HL-60 (cell line): ENCODE data around the gene GLRX5.

Experiments
- DNase-seq, 2 experiments: peaks; one replicate each; pipeline ENCODE4 v3.0.0-alpha.2; 2010 to 2020; ENCODE audit warnings: low read depth in 1 of 2, low spot score in 1 of 2
- H3K27ac ChIP-seq: fragments of 250-450 bp; sonication (Bioruptor Pico); replicated peaks from 2 replicates; pipeline ENCODE4 v1.5.1; 2020; ENCODE audit warnings: mild to moderate bottlenecking, moderate library complexity
- H3K27me3 ChIP-seq: fragments of 250-450 bp; sonication (Bioruptor Pico); 2 replicates; pipeline ENCODE4 v1.5.1; 2021; ENCODE audit warnings: mild to moderate bottlenecking, moderate library complexity; ENCODE audit not compliant: insufficient read depth, poor library complexity, severe bottlenecking
- H3K4me3 ChIP-seq: replicated peaks from 2 replicates; pipeline ENCODE4 v1.5.1; 2011; ENCODE audit warnings: mild to moderate bottlenecking, control low read depth, low read length; ENCODE audit not compliant: insufficient read depth
- GABPA ChIP-seq: IDR thresholded peaks from 2 replicates; pipeline ENCODE4 v1.6.1; 2012; ENCODE audit warnings: low read depth
- POLR2AphosphoS5 ChIP-seq: IDR thresholded peaks from 2 replicates; pipeline ENCODE4 v1.6.1; 2012; ENCODE audit warnings: low read depth
- SPI1 ChIP-seq: IDR thresholded peaks from 2 replicates; pipeline ENCODE4 v1.6.1; 2012; ENCODE audit warnings: low read depth, mild to moderate bottlenecking, borderline replicate concordance
- TF ChIP-seq, protein P1 (sequence below): IDR thresholded peaks from one replicate; pipeline ENCODE4 v1.5.1; 2011; ENCODE audit warnings: low read length, control low read depth, inconsistent platforms; ENCODE audit not compliant: insufficient read depth
- TF ChIP-seq, protein P2 (sequence below): IDR thresholded peaks from 2 replicates; pipeline ENCODE4 v1.6.1; 2012; ENCODE audit warnings: low read depth; ENCODE audit not compliant: insufficient replicate concordance

Gene GLRX5

DNA sequence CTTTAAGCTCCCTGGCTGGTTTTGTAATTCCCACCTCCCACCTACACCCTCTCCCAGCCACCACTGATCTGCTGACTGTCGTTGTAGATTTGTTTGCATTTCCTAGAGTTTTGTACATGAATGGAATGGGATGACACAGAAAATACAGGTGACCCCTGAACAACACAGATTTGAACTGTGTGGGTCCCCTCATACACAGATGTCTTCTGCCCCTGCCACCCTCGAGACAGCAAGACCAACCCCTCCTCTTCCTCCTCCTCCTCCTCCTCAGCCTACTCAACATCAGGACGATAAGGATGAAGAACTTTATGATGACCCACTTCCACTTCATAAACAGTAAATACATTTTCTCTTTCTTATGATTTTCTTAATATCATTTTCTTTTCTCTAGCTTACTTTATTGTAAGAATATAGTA lies 47.2 kb upstream of the GLRX5 start:
- H3K4me3 ChIP-seq: no peak overlapping the region
- no peak for DNase-seq
- no peak overlapping the region for H3K27ac ChIP-seq
- TF ChIP-seq GABPA (no peak), SPI1 (no peak), POLR2AphosphoS5 (no peak)
- TF ChIP-seq, protein P1, sequence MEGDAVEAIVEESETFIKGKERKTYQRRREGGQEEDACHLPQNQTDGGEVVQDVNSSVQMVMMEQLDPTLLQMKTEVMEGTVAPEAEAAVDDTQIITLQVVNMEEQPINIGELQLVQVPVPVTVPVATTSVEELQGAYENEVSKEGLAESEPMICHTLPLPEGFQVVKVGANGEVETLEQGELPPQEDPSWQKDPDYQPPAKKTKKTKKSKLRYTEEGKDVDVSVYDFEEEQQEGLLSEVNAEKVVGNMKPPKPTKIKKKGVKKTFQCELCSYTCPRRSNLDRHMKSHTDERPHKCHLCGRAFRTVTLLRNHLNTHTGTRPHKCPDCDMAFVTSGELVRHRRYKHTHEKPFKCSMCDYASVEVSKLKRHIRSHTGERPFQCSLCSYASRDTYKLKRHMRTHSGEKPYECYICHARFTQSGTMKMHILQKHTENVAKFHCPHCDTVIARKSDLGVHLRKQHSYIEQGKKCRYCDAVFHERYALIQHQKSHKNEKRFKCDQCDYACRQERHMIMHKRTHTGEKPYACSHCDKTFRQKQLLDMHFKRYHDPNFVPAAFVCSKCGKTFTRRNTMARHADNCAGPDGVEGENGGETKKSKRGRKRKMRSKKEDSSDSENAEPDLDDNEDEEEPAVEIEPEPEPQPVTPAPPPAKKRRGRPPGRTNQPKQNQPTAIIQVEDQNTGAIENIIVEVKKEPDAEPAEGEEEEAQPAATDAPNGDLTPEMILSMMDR: no peak
- H3K27me3 ChIP-seq: no peaks in the 10 kb centered on the region

DNA sequence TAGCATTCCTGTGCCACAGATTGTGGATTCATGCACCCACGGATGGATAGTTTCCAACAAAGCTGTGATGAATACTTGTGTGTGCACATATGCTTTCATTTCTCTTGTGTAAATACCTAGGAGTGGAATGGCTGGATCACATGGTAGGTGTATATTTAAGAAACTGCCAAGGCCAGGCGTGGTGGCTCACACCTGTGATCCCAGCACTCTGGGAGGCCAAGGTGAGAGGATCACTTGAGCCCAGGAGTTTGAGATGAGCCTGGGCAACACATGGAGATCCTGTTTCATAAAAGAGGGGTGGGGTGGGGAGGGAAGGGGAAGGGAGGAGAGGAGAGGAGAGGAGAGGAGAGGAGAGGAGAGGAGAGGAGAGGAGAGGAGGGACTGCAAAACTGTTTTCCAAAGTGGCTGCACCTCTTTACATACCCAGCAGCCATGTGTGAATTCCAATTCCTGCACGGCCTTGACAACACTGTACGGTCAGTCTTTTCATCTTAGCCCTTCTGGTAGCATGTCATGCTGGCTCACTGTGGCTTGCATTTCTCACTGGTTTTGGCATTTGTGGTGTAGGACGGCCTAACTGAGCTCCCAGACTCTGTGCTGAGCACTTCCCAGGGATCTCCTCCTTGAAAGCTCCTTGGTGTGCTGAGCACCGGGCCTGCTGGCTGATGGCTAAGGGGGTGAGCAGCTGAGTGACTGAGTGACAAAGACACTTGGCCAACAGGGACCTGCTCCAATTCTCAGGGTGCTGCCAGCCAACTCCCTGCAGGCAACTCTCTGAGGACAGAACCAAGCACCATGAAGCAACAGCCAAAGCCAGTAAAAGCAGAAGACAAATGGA lies 46.3 kb upstream of the GLRX5 start:
- DNase-seq: peak in 1 of 2 experiments; percentile 69
- H3K27me3 ChIP-seq: no peaks in the 10 kb centered on the region
- H3K27ac ChIP-seq: peak overlapping the region; percentile 13; the same call in 1 of the 2 replicates
- TF ChIP-seq, protein P2, sequence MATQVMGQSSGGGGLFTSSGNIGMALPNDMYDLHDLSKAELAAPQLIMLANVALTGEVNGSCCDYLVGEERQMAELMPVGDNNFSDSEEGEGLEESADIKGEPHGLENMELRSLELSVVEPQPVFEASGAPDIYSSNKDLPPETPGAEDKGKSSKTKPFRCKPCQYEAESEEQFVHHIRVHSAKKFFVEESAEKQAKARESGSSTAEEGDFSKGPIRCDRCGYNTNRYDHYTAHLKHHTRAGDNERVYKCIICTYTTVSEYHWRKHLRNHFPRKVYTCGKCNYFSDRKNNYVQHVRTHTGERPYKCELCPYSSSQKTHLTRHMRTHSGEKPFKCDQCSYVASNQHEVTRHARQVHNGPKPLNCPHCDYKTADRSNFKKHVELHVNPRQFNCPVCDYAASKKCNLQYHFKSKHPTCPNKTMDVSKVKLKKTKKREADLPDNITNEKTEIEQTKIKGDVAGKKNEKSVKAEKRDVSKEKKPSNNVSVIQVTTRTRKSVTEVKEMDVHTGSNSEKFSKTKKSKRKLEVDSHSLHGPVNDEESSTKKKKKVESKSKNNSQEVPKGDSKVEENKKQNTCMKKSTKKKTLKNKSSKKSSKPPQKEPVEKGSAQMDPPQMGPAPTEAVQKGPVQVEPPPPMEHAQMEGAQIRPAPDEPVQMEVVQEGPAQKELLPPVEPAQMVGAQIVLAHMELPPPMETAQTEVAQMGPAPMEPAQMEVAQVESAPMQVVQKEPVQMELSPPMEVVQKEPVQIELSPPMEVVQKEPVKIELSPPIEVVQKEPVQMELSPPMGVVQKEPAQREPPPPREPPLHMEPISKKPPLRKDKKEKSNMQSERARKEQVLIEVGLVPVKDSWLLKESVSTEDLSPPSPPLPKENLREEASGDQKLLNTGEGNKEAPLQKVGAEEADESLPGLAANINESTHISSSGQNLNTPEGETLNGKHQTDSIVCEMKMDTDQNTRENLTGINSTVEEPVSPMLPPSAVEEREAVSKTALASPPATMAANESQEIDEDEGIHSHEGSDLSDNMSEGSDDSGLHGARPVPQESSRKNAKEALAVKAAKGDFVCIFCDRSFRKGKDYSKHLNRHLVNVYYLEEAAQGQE: no peak
- TF ChIP-seq SPI1 (no peak), GABPA (no peak), POLR2AphosphoS5 (no peak)
- TF ChIP-seq, protein P1: no peak
- H3K4me3 ChIP-seq: no peak overlapping the region

DNA sequence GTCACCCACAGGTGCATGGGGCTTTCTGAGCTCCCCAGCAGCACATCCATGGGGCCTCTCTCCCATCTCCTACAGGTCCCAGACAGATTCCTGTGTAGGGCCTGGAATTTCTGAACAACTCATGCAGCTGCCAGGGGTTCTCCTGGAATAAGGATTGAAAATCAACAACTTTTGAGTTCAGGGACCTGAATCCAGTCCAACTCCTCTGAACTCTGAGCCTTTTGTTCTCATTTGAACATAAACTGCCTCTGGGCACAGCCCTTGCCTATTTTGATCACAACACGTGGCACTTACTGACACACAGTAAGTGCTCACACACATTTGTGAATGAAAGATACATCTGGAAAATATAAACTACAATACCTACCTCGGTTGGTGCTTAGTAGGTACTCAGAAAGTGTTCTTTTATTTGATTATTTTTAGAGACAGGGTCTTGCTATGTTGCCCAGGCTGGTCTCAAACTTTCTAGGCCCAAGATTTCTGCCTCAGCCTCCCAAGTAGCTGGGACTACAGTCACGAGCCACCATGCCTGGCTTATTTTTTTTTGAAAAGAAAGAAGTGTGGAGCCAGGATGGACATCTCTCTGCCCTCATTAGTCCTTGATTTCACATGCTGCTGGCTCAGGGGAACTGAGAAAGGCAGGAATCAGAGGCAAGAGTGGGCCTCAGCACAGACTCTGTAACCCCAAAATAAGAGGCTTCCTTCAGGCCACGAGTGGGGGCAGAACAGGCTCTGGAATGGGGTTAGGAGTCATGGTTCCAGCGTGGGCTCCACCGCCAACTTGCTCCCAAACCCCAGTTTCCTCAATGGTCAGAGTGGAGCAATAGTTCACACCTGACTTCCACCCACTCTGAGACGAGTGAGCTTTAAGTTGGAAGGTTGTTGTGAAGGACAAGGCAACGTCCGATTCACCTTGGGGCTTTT lies 45.4 kb upstream of the GLRX5 start:
- no peak for DNase-seq
- TF ChIP-seq POLR2AphosphoS5: no peak
- no peak for TF ChIP-seq SPI1
- TF ChIP-seq, protein P2: no peak
- TF ChIP-seq GABPA: no peak
- TF ChIP-seq, protein P1: no peak
- no peaks in the 10 kb centered on the region for H3K27me3 ChIP-seq
- no peak overlapping the region for H3K4me3 ChIP-seq
- H3K27ac ChIP-seq: peak overlapping the region; percentile 13
